Transverse colon (tissue), 4 donors: ENCODE measurements around the gene SNRPE. TPM values are rescaled to one million over a fixed set of nuclear protein-coding genes. Genes with fewer than 3 reads are reported as not detected.

Experiments used
- DNase-seq: peaks from one replicate; pipeline ENCODE4 v3.0.0-alpha.2; 2019
- H3K27ac ChIP-seq, 4 donors: fragments of 200-600 bp; sonication (generic); 2 replicates each; pipeline ENCODE4 v1.5.1; 2016 to 2018; ENCODE audit warnings: inconsistent platforms in 4 of 4
- H3K27me3 ChIP-seq: fragments of 200-600 bp; sonication (generic); 2 replicates; pipeline ENCODE4 v1.5.1; 2017; ENCODE audit warnings: inconsistent platforms
- H3K36me3 ChIP-seq, 4 donors: fragments of 200-600 bp; sonication (generic); 2 replicates each; pipeline ENCODE4 v1.5.1; 2017 to 2019; ENCODE audit warnings: inconsistent platforms in 4 of 4
- H3K4me1 ChIP-seq, 4 donors: fragments of 200-600 bp; sonication (generic); 2 replicates each; pipeline ENCODE4 v1.5.1; 2017 to 2020; ENCODE audit warnings: inconsistent platforms in 4 of 4
- H3K4me3 ChIP-seq, 4 donors: fragments of 200-600 bp; sonication (generic); 1 replicate in 1 of 4; 2 replicates in 3 of 4; pipeline versions ENCODE4 v1.5.1 to v1.6.1; 2017 to 2019; ENCODE audit warnings: inconsistent platforms in 4 of 4
- H3K9me3 ChIP-seq, 2 donors: fragments of 200-600 bp; sonication (generic); 2 replicates each; pipeline ENCODE4 v1.5.1; 2017 to 2019; ENCODE audit warnings: inconsistent platforms in 2 of 2
- CTCF ChIP-seq, 5 experiments: fragments of 200-600 bp in 3 of 5; fragments of 450-650 bp in 2 of 5; sonication (generic) in 3 of 5; IDR thresholded peaks; 1 replicate in 2 of 5; 2 replicates in 3 of 5; pipeline ENCODE4 v1.5.1; 2016 to 2017; ENCODE audit warnings: antibody characterized with exemption in 5 of 5, inconsistent platforms in 3 of 5, mild to moderate bottlenecking in 2 of 5, moderate library complexity in 1 of 5
- EP300 ChIP-seq: sonication (generic); formaldehyde crosslinking; IDR thresholded peaks from one replicate; pipeline ENCODE4 v1.6.1; 2017; ENCODE audit warnings: antibody characterized with exemption, low read depth
- POLR2A ChIP-seq: fragments of 450-650 bp; IDR thresholded peaks from one replicate; pipeline ENCODE4 v1.6.1; 2016; ENCODE audit warnings: antibody characterized with exemption, mild to moderate bottlenecking, moderate library complexity
- POLR2AphosphoS5 ChIP-seq, 3 donors: sonication (generic); formaldehyde crosslinking; IDR thresholded peaks; one replicate each; pipeline ENCODE4 v1.6.1; 2016; ENCODE audit warnings: antibody characterized with exemption in 3 of 3
- WGBS, 2 donors: methylation state at CpG; one replicate each; pipeline ENCODE4 v1.1.5; 2018; ENCODE audit warnings: low coverage in 1 of 2; 5-methylcytosine and 5-hydroxymethylcytosine counted together
- in situ Hi-C, 4 donors: fragments of 200-750 bp; cut with MboI; loops; one replicate each; pipeline versions ENCODE4 v1.15.0 to v1.15.1; 2017; ENCODE audit warnings: low sequenced_read_pairs in 3 of 4, low pct_ligation_motif_present in 1 of 4, low pct_unique_long_range_greater_than_20kb in 1 of 4
- intact Hi-C: fragments of 100-400 bp; cut with DNase I; formaldehyde crosslinking; loops from one replicate; pipeline ENCODE4 v1.15.1; 2023; ENCODE audit warnings: low total_unique reads
- total RNA-seq, 4 donors: library from RNA; depleted of rRNA; stranded (reverse); fragments of >200 nt; gene quantifications; one replicate each; pipeline ENCODE4 v1.1.0, GENCODE V29; 2016

SNRPE gene
- total RNA-seq, 4 donors from 2014 or later, result 3.0 to 30.2 (median 24.0) TPM; not detected in 1

- in situ Hi-C loops, result no loop called here
- no peaks in the 10 kb centered on the region for H3K27me3 ChIP-seq
- no peak overlapping the region for H3K4me3 ChIP-seq
- intact Hi-C loops, result no loop called here
- TF ChIP-seq POLR2A (no peak), CTCF (IDR thresholded peaks at IDR 0.05) (no peak), EP300 (no peak), POLR2AphosphoS5 (IDR thresholded peaks at IDR 0.05) (no peak)
- no peak overlapping the region for H3K27ac ChIP-seq
- no peak for DNase-seq
- H3K4me1 ChIP-seq, result no peaks in the 10 kb centered on the region
- 85 to 95% methylated on average over 2 to 3 of the region's 3 CpGs for WGBS, 2 donors
- no peaks in the 10 kb centered on the region for H3K9me3 ChIP-seq
- H3K36me3 ChIP-seq, result peaks cover 0 to 96% (median 46%) of the 10 kb centered on the region in 4 donors
Measured at GRCh38 chr1:203835476-203835875, 25.9 kb upstream of the SNRPE start.

GRCh38 chr1:203839081-203839480 is 22.3 kb upstream of the SNRPE start:
- Histone ChIP-seq H3K4me1 (no peaks in the 10 kb centered on the region), H3K27ac (no peak overlapping the region), H3K4me3 (no peak overlapping the region), H3K36me3 (peaks cover 0 to 83% (median 42%) of the 10 kb centered on the region in 4 donors), H3K9me3 (no peaks in the 10 kb centered on the region), H3K27me3 (no peaks in the 10 kb centered on the region)
- TF ChIP-seq POLR2AphosphoS5 (IDR thresholded peaks at IDR 0.05), result no peak
- TF ChIP-seq POLR2A, result no peak
- no peak for TF ChIP-seq CTCF (IDR thresholded peaks at IDR 0.05)
- TF ChIP-seq EP300, result no peak
- DNase-seq, result no peak
- in situ Hi-C loops, result no loop called here
- WGBS, 2 donors, result 76 to 79% methylated on average over 5 of the region's 5 CpGs
- intact Hi-C loops, result no loop called here

- in situ Hi-C loops, result no loop called here
- intact Hi-C loops, result no loop called here
- peaks cover 0 to 79% (median 38%) of the 10 kb centered on the region in 4 donors for H3K36me3 ChIP-seq
- H3K4me1 ChIP-seq, result no peaks in the 10 kb centered on the region
- no peaks in the 10 kb centered on the region for H3K9me3 ChIP-seq
- no peaks in the 10 kb centered on the region for H3K27me3 ChIP-seq
- H3K27ac ChIP-seq, result no peak overlapping the region
- DNase-seq, result no peak
- no peak for TF ChIP-seq CTCF (IDR thresholded peaks at IDR 0.05)
- no peak for TF ChIP-seq POLR2AphosphoS5 (IDR thresholded peaks at IDR 0.05)
- TF ChIP-seq POLR2A, result no peak
- TF ChIP-seq EP300, result no peak
- no peak overlapping the region for H3K4me3 ChIP-seq
- WGBS, 2 donors, result 89 to 96% methylated on average over 1 to 4 of the region's 4 CpGs
Measured at GRCh38 chr1:203840208-203840808, 21.1 kb upstream of the SNRPE start.

GRCh38 chr1:203842559-203842876 is 18.9 kb upstream of the SNRPE start:
- WGBS, 2 donors, result 93 to 100% methylated on average over 2 of the region's 2 CpGs
- DNase-seq, result no peak
- no peaks in the 10 kb centered on the region for H3K27me3 ChIP-seq
- H3K27ac ChIP-seq, result no peak overlapping the region
- in situ Hi-C loops, result no loop called here
- intact Hi-C loops, result no loop called here
- H3K9me3 ChIP-seq, result no peaks in the 10 kb centered on the region
- no peak overlapping the region for H3K4me3 ChIP-seq
- peaks cover 0 to 5% (median 0%) of the 10 kb centered on the region in 4 donors for H3K4me1 ChIP-seq
- H3K36me3 ChIP-seq, result peaks cover 0 to 75% (median 34%) of the 10 kb centered on the region in 4 donors
- TF ChIP-seq EP300, result no peak
- no peak for TF ChIP-seq POLR2A
- no peak for TF ChIP-seq CTCF (IDR thresholded peaks at IDR 0.05)
- TF ChIP-seq POLR2AphosphoS5 (IDR thresholded peaks at IDR 0.05), result no peak
